Measurements from ENCODE around the gene EDNRB. TPM values are rescaled to one million over a fixed set of nuclear protein-coding genes. Genes with fewer than 3 reads are reported as not detected.

EDNRB gene
- total RNA-seq, 1 donor from 2014 or later: 13.0 TPM

DNA sequence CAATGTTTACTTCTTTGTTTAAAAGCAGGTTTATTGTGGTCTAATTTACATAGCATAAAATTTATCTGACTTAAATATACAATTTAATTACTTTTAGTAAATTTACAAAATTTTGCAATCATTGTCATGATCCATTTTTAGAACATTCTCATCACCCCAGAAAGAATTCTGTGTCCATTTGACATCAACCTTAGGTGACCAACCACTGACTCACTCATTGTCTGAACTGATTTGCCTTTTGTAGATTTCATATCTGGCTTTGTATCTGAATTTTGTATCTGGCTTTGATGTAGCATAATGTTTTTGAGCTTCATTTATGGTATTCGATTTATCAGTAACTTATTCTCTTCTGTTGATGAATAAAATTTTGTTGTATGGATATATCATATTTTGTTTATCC is 40.4 kb downstream of the EDNRB start:
- no peak overlapping the region for H3K9ac ChIP-seq (ENCODE audit: low read depth in 1 of 3, low read length in 3 of 3)

DNA sequence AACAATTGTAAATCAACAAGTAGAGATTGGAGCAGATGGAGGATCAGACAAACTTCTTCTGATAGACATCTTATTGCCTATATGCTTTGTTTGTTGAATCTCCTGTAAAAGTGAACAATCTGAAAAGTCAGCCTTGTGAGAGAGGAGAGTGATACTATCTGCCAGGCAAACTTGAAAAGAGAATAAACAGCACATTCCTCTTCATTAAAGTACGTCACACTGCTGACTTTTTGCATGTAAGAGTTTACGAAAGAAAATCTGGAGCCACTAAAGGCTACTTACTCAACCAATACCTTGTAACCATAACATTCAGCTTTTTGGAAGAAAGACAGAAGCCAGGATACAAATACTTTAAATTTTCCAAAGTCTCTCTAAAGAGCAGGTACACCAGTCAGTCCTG is 42.5 kb downstream of the EDNRB start:
- Histone ChIP-seq H3K4me3 (ENCODE audit: low read length in 3 of 3) (no peak overlapping the region), H3K27ac (ENCODE audit: low read depth, low read length) (no peak overlapping the region), H3K27me3 (ENCODE audit: control insufficient read depth in 3 of 3, insufficient read depth in 3 of 3, low read length in 3 of 3) (no peaks in the 10 kb centered on the region), H3K36me3 (ENCODE audit: control insufficient read depth in 3 of 3, insufficient read depth in 3 of 3, low read length in 3 of 3) (no peaks in the 10 kb centered on the region), H3K9me3 (ENCODE audit: control insufficient read depth in 3 of 3, low read length in 3 of 3) (no peaks in the 10 kb centered on the region), H3K4me1 (ENCODE audit: control insufficient read depth in 3 of 3, insufficient read depth in 3 of 3, low read length in 3 of 3) (no peaks in the 10 kb centered on the region), H3K9ac (ENCODE audit: low read depth in 1 of 3, low read length in 3 of 3) (no peak overlapping the region)

More for the DNA sequence above, 40.4 kb downstream of the EDNRB start:
- H3K4me1 ChIP-seq (ENCODE audit: control insufficient read depth in 3 of 3, insufficient read depth in 3 of 3, low read length in 3 of 3): no peaks in the 10 kb centered on the region
- no peak overlapping the region for H3K27ac ChIP-seq (ENCODE audit: low read depth, low read length)
- no peak overlapping the region for H3K4me3 ChIP-seq (ENCODE audit: low read length in 3 of 3)
- H3K9me3 ChIP-seq (ENCODE audit: control insufficient read depth in 3 of 3, low read length in 3 of 3): no peaks in the 10 kb centered on the region
- H3K36me3 ChIP-seq (ENCODE audit: control insufficient read depth in 3 of 3, insufficient read depth in 3 of 3, low read length in 3 of 3): no peaks in the 10 kb centered on the region
- no peaks in the 10 kb centered on the region for H3K27me3 ChIP-seq (ENCODE audit: control insufficient read depth in 3 of 3, insufficient read depth in 3 of 3, low read length in 3 of 3)

DNA sequence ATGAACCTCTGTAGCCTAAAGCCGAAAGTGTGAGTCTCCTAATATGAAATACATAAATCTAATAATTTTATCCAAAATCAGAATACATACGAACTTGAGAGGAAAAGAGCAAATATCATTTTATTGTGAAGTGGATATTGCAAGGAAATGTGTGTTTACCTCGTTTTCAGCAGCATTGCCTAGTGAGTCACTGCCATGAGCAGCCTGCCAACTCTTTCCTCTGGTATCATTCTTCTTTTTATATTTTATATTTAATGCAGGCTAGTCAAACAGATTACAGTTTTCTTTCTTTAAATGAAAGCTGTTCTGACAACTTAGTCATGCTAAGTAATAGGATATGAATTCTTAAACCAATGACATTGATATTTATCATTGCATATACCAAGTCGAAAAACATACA is 44.2 kb downstream of the EDNRB start:
- no peak overlapping the region for H3K4me3 ChIP-seq (ENCODE audit: low read length in 3 of 3)
- no peaks in the 10 kb centered on the region for H3K9me3 ChIP-seq (ENCODE audit: control insufficient read depth in 3 of 3, low read length in 3 of 3)
- no peaks in the 10 kb centered on the region for H3K36me3 ChIP-seq (ENCODE audit: control insufficient read depth in 3 of 3, insufficient read depth in 3 of 3, low read length in 3 of 3)
- no peaks in the 10 kb centered on the region for H3K4me1 ChIP-seq (ENCODE audit: control insufficient read depth in 3 of 3, insufficient read depth in 3 of 3, low read length in 3 of 3)
- no peak overlapping the region for H3K9ac ChIP-seq (ENCODE audit: low read depth in 1 of 3, low read length in 3 of 3)
- no peaks in the 10 kb centered on the region for H3K27me3 ChIP-seq (ENCODE audit: control insufficient read depth in 3 of 3, insufficient read depth in 3 of 3, low read length in 3 of 3)
- H3K27ac ChIP-seq (ENCODE audit: low read depth, low read length): no peak overlapping the region

DNA sequence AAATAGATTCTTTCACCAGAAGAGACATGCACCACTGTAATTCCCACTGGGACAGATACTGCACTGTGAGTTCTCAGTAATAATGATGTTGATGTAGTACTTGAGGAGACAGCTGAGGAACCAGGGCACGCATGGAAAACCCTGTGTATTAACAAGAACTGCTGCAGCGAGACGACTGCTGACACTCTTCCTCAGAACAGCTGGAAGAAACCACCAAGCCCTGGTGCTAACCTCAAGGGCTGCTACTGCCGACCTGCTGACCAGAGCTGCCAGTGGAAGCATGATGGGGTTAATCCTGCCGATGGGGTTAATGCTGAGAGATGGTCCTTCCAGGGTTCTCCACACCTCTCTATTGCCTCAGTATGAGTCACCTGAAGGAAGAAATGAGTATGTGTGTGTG is 45.6 kb downstream of the EDNRB start:
- Histone ChIP-seq H3K36me3 (ENCODE audit: control insufficient read depth in 3 of 3, insufficient read depth in 3 of 3, low read length in 3 of 3) (no peaks in the 10 kb centered on the region), H3K9ac (ENCODE audit: low read depth in 1 of 3, low read length in 3 of 3) (no peak overlapping the region), H3K4me1 (ENCODE audit: control insufficient read depth in 3 of 3, insufficient read depth in 3 of 3, low read length in 3 of 3) (no peaks in the 10 kb centered on the region), H3K27me3 (ENCODE audit: control insufficient read depth in 3 of 3, insufficient read depth in 3 of 3, low read length in 3 of 3) (no peaks in the 10 kb centered on the region), H3K4me3 (ENCODE audit: low read length in 3 of 3) (no peak overlapping the region), H3K9me3 (ENCODE audit: control insufficient read depth in 3 of 3, low read length in 3 of 3) (no peaks in the 10 kb centered on the region), H3K27ac (ENCODE audit: low read depth, low read length) (no peak overlapping the region)

DNA sequence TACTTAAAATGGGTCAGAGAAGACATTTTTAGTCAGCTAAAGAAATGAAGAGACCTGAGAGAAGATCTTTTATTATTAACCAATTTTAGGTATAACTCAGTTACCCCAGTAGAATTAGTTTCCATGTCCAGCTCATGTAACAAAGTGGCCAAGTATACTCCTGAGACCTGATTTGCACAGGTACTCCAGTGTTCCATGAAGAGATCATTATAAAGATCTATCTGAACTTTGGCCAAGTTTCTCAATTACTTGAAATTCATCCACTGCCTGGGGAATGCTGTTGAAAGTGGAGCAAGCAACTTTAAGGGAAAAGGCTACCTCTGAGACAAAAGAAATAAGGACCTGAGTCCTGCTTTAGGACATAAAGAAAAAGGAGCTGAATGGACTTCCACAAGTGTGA is 47.0 kb downstream of the EDNRB start:
- H3K9me3 ChIP-seq (ENCODE audit: control insufficient read depth in 3 of 3, low read length in 3 of 3): no peaks in the 10 kb centered on the region
- H3K4me1 ChIP-seq (ENCODE audit: control insufficient read depth in 3 of 3, insufficient read depth in 3 of 3, low read length in 3 of 3): no peaks in the 10 kb centered on the region
- no peak overlapping the region for H3K9ac ChIP-seq (ENCODE audit: low read depth in 1 of 3, low read length in 3 of 3)

DNA sequence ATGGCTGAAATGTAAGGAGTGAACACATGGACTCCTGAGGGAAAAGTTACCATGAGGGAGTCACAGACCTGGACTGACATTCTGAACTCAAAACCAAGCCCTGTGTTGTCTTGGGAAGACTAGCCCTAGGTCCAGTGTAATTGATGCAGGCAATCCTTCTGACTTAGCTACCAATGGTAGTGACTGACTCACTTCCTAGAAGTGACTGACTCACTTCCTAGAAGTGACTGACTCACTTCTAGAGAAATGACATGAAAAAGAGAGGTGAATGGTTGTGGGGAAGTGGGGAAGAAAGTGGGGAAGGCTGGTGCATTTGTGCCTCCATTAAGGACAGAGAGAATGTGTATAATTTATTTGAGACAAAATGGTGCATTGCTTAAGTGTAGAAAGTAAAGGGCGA is 49.9 kb downstream of the EDNRB start:
- H3K27ac ChIP-seq (ENCODE audit: low read depth, low read length): no peak overlapping the region
- no peaks in the 10 kb centered on the region for H3K36me3 ChIP-seq (ENCODE audit: control insufficient read depth in 3 of 3, insufficient read depth in 3 of 3, low read length in 3 of 3)
- no peaks in the 10 kb centered on the region for H3K27me3 ChIP-seq (ENCODE audit: control insufficient read depth in 3 of 3, insufficient read depth in 3 of 3, low read length in 3 of 3)
- no peaks in the 10 kb centered on the region for H3K4me1 ChIP-seq (ENCODE audit: control insufficient read depth in 3 of 3, insufficient read depth in 3 of 3, low read length in 3 of 3)
- no peak overlapping the region for H3K4me3 ChIP-seq (ENCODE audit: low read length in 3 of 3)
- no peak overlapping the region for H3K9ac ChIP-seq (ENCODE audit: low read depth in 1 of 3, low read length in 3 of 3)
- H3K9me3 ChIP-seq (ENCODE audit: control insufficient read depth in 3 of 3, low read length in 3 of 3): no peaks in the 10 kb centered on the region

More for the DNA sequence above, 47.0 kb downstream of the EDNRB start:
- Histone ChIP-seq H3K27me3 (ENCODE audit: control insufficient read depth in 3 of 3, insufficient read depth in 3 of 3, low read length in 3 of 3) (no peaks in the 10 kb centered on the region), H3K4me3 (ENCODE audit: low read length in 3 of 3) (no peak overlapping the region), H3K36me3 (ENCODE audit: control insufficient read depth in 3 of 3, insufficient read depth in 3 of 3, low read length in 3 of 3) (no peaks in the 10 kb centered on the region), H3K27ac (ENCODE audit: low read depth, low read length) (no peak overlapping the region)

DNA sequence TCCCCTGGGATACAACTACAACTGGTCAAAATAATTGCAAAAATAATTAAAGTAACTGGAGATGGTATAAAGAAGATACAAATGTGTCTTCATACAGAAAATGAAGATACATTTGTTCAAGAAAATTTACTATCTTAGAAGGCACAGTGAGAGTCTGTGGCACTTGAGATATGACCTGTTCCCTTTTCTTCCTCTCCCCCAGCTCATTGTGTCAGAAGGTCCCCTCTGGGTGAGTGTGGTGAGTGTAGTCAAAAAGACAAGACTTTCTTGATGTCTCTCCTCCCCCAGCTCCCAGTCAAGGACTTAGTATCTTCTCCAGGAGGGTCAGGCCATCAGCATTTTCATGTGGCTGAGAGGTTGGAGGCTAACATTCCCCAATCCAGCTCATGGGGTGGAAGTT is 51.7 kb downstream of the EDNRB start:
- no peaks in the 10 kb centered on the region for H3K9me3 ChIP-seq (ENCODE audit: control insufficient read depth in 3 of 3, low read length in 3 of 3)
- H3K27ac ChIP-seq (ENCODE audit: low read depth, low read length): no peak overlapping the region
- H3K36me3 ChIP-seq (ENCODE audit: control insufficient read depth in 3 of 3, insufficient read depth in 3 of 3, low read length in 3 of 3): no peaks in the 10 kb centered on the region
- H3K4me1 ChIP-seq (ENCODE audit: control insufficient read depth in 3 of 3, insufficient read depth in 3 of 3, low read length in 3 of 3): no peaks in the 10 kb centered on the region
- H3K27me3 ChIP-seq (ENCODE audit: control insufficient read depth in 3 of 3, insufficient read depth in 3 of 3, low read length in 3 of 3): no peaks in the 10 kb centered on the region
- H3K4me3 ChIP-seq (ENCODE audit: low read length in 3 of 3): no peak overlapping the region
- no peak overlapping the region for H3K9ac ChIP-seq (ENCODE audit: low read depth in 1 of 3, low read length in 3 of 3)

DNA sequence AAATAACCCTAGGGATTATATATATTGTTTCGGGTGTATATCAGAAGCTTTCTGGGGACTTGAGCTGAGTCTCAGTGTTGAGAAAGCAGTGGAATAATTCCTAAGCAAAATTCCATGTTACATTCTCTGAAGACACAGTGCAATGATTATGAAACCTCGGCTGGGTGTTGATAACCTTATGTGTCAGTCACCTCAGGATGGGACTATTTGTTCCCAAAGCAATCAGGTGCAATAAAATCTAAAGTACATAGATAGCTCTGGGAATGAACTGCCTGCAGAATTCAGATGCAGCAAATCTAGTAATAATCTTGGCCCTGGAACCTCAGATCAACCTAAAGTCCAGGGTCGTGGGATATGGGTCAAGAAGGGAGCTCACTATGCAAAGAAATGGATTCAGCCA is 53.0 kb downstream of the EDNRB start:
- Histone ChIP-seq H3K4me3 (ENCODE audit: low read length in 3 of 3) (no peak overlapping the region), H3K27ac (ENCODE audit: low read depth, low read length) (no peak overlapping the region), H3K4me1 (ENCODE audit: control insufficient read depth in 3 of 3, insufficient read depth in 3 of 3, low read length in 3 of 3) (no peaks in the 10 kb centered on the region), H3K9me3 (ENCODE audit: control insufficient read depth in 3 of 3, low read length in 3 of 3) (no peaks in the 10 kb centered on the region), H3K9ac (ENCODE audit: low read depth in 1 of 3, low read length in 3 of 3) (no peak overlapping the region), H3K27me3 (ENCODE audit: control insufficient read depth in 3 of 3, insufficient read depth in 3 of 3, low read length in 3 of 3) (no peaks in the 10 kb centered on the region), H3K36me3 (ENCODE audit: control insufficient read depth in 3 of 3, insufficient read depth in 3 of 3, low read length in 3 of 3) (no peaks in the 10 kb centered on the region)

DNA sequence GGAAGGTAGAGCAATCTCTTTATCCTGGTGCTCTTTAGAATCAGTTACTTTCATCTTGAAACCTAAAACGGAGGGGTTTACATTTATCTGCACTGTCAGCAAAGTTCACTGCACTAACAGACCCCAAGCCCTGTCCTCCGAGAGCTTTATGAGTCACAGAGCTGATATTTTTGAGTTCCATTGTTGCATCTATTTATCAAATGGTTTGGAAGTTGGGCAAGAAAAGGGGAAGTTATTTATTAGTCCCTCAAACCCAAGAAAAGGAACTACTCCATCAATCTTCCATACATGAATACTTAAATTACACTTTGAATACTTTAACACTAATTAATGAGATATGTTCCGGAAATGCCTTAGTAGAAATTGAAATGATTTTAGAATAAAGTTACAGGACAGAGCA is 55.5 kb downstream of the EDNRB start:
- Histone ChIP-seq H3K27ac (ENCODE audit: low read depth, low read length) (no peak overlapping the region), H3K9me3 (ENCODE audit: control insufficient read depth in 3 of 3, low read length in 3 of 3) (no peaks in the 10 kb centered on the region), H3K9ac (ENCODE audit: low read depth in 1 of 3, low read length in 3 of 3) (no peak overlapping the region), H3K4me1 (ENCODE audit: control insufficient read depth in 3 of 3, insufficient read depth in 3 of 3, low read length in 3 of 3) (peaks cover 0 to 2% (median 0%) of the 10 kb centered on the region in 3 donors), H3K4me3 (ENCODE audit: low read length in 3 of 3) (no peak overlapping the region), H3K27me3 (ENCODE audit: control insufficient read depth in 3 of 3, insufficient read depth in 3 of 3, low read length in 3 of 3) (no peaks in the 10 kb centered on the region), H3K36me3 (ENCODE audit: control insufficient read depth in 3 of 3, insufficient read depth in 3 of 3, low read length in 3 of 3) (no peaks in the 10 kb centered on the region)

DNA sequence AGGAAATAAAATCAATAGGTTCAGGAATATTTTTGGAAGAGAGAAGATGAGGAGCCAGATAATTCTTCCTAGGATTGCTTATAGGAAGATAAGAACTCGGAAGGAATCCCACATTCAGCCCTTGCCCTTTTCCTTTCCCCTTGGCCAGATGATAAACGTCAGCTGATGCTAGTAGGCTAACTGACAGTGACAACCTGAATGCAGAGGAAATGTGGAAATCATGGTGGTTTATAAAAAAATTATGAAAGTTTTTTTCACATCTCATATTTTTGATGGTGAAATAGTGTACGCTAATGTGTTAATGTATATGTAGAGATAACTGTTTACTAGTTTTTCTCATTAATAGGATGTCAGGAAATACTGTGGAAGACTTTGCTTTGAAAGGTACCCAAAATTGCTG is 56.9 kb downstream of the EDNRB start:
- Histone ChIP-seq H3K27ac (ENCODE audit: low read depth, low read length) (no peak overlapping the region), H3K9ac (ENCODE audit: low read depth in 1 of 3, low read length in 3 of 3) (no peak overlapping the region), H3K27me3 (ENCODE audit: control insufficient read depth in 3 of 3, insufficient read depth in 3 of 3, low read length in 3 of 3) (no peaks in the 10 kb centered on the region), H3K9me3 (ENCODE audit: control insufficient read depth in 3 of 3, low read length in 3 of 3) (no peaks in the 10 kb centered on the region), H3K36me3 (ENCODE audit: control insufficient read depth in 3 of 3, insufficient read depth in 3 of 3, low read length in 3 of 3) (no peaks in the 10 kb centered on the region), H3K4me1 (ENCODE audit: control insufficient read depth in 3 of 3, insufficient read depth in 3 of 3, low read length in 3 of 3) (peaks cover 0 to 2% (median 0%) of the 10 kb centered on the region in 3 donors), H3K4me3 (ENCODE audit: low read length in 3 of 3) (no peak overlapping the region)

DNA sequence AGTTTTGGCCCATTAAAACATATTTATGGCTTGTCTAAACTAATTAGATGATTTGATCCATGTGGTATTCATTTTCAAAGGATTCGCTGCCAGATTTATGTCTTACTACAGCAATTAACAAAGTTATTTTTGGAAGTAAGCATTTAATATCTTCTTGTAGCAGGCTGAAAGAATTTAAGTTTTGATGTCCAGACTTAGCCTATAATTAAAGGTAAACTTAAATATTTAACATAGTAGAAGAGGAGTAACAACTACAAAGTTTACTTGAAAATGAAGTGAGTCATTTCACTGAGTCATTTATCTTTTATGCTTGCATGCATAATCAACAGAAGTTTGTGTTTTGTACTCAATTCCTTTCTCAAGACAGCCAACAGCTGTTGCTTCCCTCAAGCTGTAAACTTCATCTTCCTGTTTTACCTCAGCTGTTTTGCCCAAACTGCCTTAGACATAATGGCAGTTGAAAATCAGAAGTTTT is 58.1 kb downstream of the EDNRB start:
- Histone ChIP-seq H3K4me1 (ENCODE audit: control insufficient read depth in 3 of 3, insufficient read depth in 3 of 3, low read length in 3 of 3) (peaks cover 0 to 2% (median 0%) of the 10 kb centered on the region in 3 donors), H3K9ac (ENCODE audit: low read depth in 1 of 3, low read length in 3 of 3) (no peak overlapping the region), H3K4me3 (ENCODE audit: low read length in 3 of 3) (no peak overlapping the region), H3K27me3 (ENCODE audit: control insufficient read depth in 3 of 3, insufficient read depth in 3 of 3, low read length in 3 of 3) (no peaks in the 10 kb centered on the region), H3K36me3 (ENCODE audit: control insufficient read depth in 3 of 3, insufficient read depth in 3 of 3, low read length in 3 of 3) (no peaks in the 10 kb centered on the region), H3K9me3 (ENCODE audit: control insufficient read depth in 3 of 3, low read length in 3 of 3) (no peaks in the 10 kb centered on the region), H3K27ac (ENCODE audit: low read depth, low read length) (no peak overlapping the region)

Measured in skeletal muscle tissue (tissue), 4 donors.